Thyroid gland (tissue), 4 donors: Measurements from ENCODE around the gene SAMMSON. TPM values are rescaled to one million over a fixed set of nuclear protein-coding genes. Genes with fewer than 3 reads are reported as not detected.

ENCODE experiments used
- DNase-seq, 2 donors: peaks; one replicate each; pipeline ENCODE4 v3.0.0-alpha.2; 2019
- H3K27ac ChIP-seq, 3 donors: fragments of 200-600 bp; sonication (generic); 1 replicate in 2 of 3; 2 replicates in 1 of 3; pipeline ENCODE4 v1.5.1; 2016 to 2019; ENCODE audit warnings: mild to moderate bottlenecking in 1 of 3, moderate library complexity in 1 of 3
- H3K27me3 ChIP-seq: fragments of 200-600 bp; sonication (generic); one replicate; pipeline ENCODE4 v1.5.1; 2019
- H3K36me3 ChIP-seq, 2 donors: fragments of 200-600 bp; sonication (generic); one replicate each; pipeline ENCODE4 v1.5.1; 2016 to 2019
- H3K4me1 ChIP-seq, 2 donors: fragments of 200-600 bp; sonication (generic); one replicate each; pipeline ENCODE4 v1.5.1; 2017 to 2019
- H3K4me3 ChIP-seq, 3 donors: fragments of 200-600 bp; sonication (generic); replicated peaks in 1 of 3; 1 replicate in 2 of 3; 2 replicates in 1 of 3; pipeline ENCODE4 v1.5.1; 2016; ENCODE audit warnings: mild to moderate bottlenecking in 1 of 3
- H3K9me3 ChIP-seq: fragments of 200-600 bp; sonication (generic); one replicate; pipeline ENCODE4 v1.5.1; 2017
- POLR2A ChIP-seq, 2 donors: fragments of 450-650 bp; IDR thresholded peaks; one replicate each; pipeline ENCODE4 v1.6.1; 2017; ENCODE audit warnings: antibody characterized with exemption in 2 of 2, mild to moderate bottlenecking in 2 of 2, moderate library complexity in 1 of 2
- WGBS, 2 donors: methylation state at CpG; one replicate each; pipeline ENCODE4 v1.1.5; 2017; 5-methylcytosine and 5-hydroxymethylcytosine counted together
- intact Hi-C: fragments of 100-400 bp; cut with DNase I; formaldehyde crosslinking; loops from one replicate; pipeline ENCODE4 v1.15.1; 2023
- total RNA-seq, 4 donors: library from RNA; depleted of rRNA; stranded (reverse); fragments of >200 nt; gene quantifications; one replicate each; pipeline ENCODE4 v1.2.3, GENCODE V29; 2016
- TF ChIP-seq, protein P1 (sequence below), 6 experiments: fragments of 200-600 bp in 3 of 6; fragments of 450-650 bp in 3 of 6; sonication (generic) in 3 of 6; IDR thresholded peaks; one replicate each; pipeline ENCODE4 v1.5.1; 2016 to 2019; ENCODE audit warnings: antibody characterized with exemption in 6 of 6, mild to moderate bottlenecking in 2 of 6, inconsistent platforms in 1 of 6, moderate library complexity in 1 of 6

The SAMMSON gene
- total RNA-seq, 4 donors from 2014 or later = 0.27 to 0.75 (median 0.63) TPM

DNA sequence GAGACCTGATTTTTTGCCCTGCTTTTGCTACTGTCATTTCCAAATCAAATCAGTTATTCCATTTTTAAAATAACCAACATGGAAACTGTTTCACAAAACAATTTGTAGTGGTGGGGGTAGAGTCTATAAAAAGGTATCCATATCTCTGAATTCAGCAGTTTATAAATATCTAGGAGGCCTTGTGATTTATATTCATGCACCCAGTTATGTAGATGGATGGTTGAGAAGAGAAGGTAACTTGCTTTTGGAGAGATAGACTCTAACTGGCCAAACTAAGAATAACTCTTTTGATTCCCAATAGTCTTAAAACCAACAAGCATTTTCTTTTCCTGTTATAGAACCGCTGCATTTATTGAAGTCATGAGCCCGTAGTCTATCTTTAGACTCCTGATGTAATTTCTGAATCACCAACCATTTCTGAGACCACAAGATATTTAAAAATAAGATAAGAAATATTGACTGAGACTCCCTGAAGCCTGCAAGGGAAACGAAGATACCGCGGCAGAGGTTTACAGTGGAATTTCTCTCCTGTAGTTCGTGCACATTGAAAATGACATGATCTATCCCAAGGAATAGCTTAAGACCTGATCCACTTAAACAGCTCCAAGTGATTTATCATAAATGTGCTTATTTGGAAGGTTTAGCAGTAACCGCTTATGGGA is 68.5 kb downstream of the SAMMSON start:
- TF ChIP-seq POLR2A (IDR thresholded peaks at IDR 0.05) = no peak
- TF ChIP-seq, protein P1, sequence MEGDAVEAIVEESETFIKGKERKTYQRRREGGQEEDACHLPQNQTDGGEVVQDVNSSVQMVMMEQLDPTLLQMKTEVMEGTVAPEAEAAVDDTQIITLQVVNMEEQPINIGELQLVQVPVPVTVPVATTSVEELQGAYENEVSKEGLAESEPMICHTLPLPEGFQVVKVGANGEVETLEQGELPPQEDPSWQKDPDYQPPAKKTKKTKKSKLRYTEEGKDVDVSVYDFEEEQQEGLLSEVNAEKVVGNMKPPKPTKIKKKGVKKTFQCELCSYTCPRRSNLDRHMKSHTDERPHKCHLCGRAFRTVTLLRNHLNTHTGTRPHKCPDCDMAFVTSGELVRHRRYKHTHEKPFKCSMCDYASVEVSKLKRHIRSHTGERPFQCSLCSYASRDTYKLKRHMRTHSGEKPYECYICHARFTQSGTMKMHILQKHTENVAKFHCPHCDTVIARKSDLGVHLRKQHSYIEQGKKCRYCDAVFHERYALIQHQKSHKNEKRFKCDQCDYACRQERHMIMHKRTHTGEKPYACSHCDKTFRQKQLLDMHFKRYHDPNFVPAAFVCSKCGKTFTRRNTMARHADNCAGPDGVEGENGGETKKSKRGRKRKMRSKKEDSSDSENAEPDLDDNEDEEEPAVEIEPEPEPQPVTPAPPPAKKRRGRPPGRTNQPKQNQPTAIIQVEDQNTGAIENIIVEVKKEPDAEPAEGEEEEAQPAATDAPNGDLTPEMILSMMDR (IDR thresholded peaks at IDR 0.05) = no peak
- Histone ChIP-seq H3K36me3 (no peaks in the 10 kb centered on the region), H3K4me1 (peaks cover 34 to 35% of the 10 kb centered on the region in 2 donors), H3K27me3 (no peaks in the 10 kb centered on the region), H3K9me3 (no peaks in the 10 kb centered on the region), H3K27ac (no peak overlapping the region), H3K4me3 (no peak overlapping the region)
- DNase-seq = no peak
- WGBS, 2 donors = 80 to 81% methylated on average over 7 of the region's 7 CpGs
- intact Hi-C loops = no loop called here

DNA sequence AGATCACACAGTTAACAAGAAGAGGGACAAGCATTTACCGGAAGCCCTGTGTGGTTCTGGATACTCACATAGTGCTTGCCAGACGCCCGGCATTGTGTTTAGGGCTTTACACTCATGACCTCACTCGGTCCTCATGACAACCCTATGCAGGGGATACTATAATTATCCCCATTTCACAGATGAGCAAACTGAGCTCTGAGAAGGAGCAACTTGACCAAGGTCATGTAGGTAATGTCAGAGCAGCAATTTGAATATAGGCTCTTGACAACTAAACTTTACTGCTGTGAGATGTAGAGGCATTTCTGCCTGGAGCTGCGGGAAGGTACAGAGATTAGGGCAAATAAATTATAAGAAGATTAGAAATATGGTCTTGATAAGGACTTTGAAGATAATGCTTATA is 70.0 kb downstream of the SAMMSON start:
- no peak for DNase-seq
- TF ChIP-seq, protein P1 (IDR thresholded peaks at IDR 0.05) = no peak
- no peak for TF ChIP-seq POLR2A (IDR thresholded peaks at IDR 0.05)
- no peaks in the 10 kb centered on the region for H3K9me3 ChIP-seq
- intact Hi-C loops = no loop called here
- H3K27me3 ChIP-seq = no peaks in the 10 kb centered on the region
- H3K4me3 ChIP-seq = no peak overlapping the region
- H3K4me1 ChIP-seq = peaks cover 48 to 50% of the 10 kb centered on the region in 2 donors
- no peak overlapping the region for H3K27ac ChIP-seq
- WGBS, 2 donors = 88% methylated on average over 5 of the region's 5 CpGs
- H3K36me3 ChIP-seq = no peaks in the 10 kb centered on the region

GRCh38 chr3:70071138-70071537 is 71.6 kb downstream of the SAMMSON start:
- no peaks in the 10 kb centered on the region for H3K36me3 ChIP-seq
- no peak for TF ChIP-seq POLR2A (IDR thresholded peaks at IDR 0.05)
- TF ChIP-seq, protein P1 (IDR thresholded peaks at IDR 0.05) = no peak
- DNase-seq = no peak
- peak overlapping the region; percentile 89 to 94 (median 89) for H3K27ac ChIP-seq
- H3K9me3 ChIP-seq = no peaks in the 10 kb centered on the region
- 65 to 76% methylated on average over 4 of the region's 4 CpGs for WGBS, 2 donors
- no peak overlapping the region for H3K4me3 ChIP-seq
- H3K4me1 ChIP-seq = peaks cover 62 to 64% of the 10 kb centered on the region in 2 donors
- no peaks in the 10 kb centered on the region for H3K27me3 ChIP-seq
- intact Hi-C loops = no loop called here

DNA sequence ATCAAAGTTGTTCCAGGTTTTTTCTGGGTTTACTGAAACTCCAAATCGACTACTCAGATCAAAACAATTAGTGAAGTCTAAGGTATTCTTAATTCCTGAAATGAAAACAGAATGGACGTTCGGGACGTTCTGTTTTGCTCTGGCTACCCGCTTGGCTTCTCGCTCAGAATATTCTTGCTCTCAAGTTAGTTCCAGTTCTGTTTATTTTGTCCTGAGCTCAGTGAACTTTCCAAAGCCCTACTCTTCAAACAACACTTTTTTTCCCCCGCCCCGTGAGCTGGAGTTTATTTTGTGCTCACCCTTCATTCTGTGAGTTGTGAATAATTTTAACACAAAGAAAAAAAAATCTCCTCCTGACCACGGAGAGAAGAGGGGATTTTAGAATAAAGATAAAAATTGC is 72.6 kb downstream of the SAMMSON start:
- Histone ChIP-seq H3K4me1 (peaks cover 68 to 69% of the 10 kb centered on the region in 2 donors), H3K4me3 (no peak overlapping the region), H3K36me3 (no peaks in the 10 kb centered on the region), H3K9me3 (no peaks in the 10 kb centered on the region), H3K27me3 (no peaks in the 10 kb centered on the region), H3K27ac (peak overlapping the region; percentile 89 to 94 (median 89))
- DNase-seq = peak; percentile 87 to 88
- intact Hi-C loops = no loop called here
- WGBS, 2 donors = 7 to 9% methylated on average over 9 of the region's 9 CpGs
- TF ChIP-seq POLR2A (IDR thresholded peaks at IDR 0.05) = peak in 1 of 2 donors; percentile 61
- TF ChIP-seq, protein P1 (IDR thresholded peaks at IDR 0.05) = no peak

DNA sequence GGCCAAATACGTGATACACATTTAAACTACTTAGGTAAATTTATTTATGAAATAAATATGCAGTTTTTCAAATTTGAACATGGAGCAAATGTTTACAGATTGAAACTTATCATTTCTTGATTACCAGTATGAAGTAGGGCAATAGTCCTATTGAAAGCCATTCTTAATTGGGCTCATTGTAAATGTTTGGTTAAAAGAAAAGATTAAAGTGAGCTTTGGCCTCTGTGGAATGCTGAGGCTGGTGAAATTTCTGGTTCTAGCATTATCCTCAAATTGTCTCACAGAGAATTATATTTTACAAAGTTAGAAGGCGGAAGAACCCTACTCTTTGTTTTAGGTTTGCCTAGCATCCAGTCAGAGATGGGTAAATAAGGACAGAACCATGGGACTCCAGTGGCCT is 73.2 kb downstream of the SAMMSON start:
- TF ChIP-seq, protein P1 (IDR thresholded peaks at IDR 0.05) = no peak
- TF ChIP-seq POLR2A (IDR thresholded peaks at IDR 0.05) = no peak
- intact Hi-C loops = no loop called here
- no peaks in the 10 kb centered on the region for H3K36me3 ChIP-seq
- H3K4me3 ChIP-seq = no peak overlapping the region
- no peaks in the 10 kb centered on the region for H3K27me3 ChIP-seq
- no peaks in the 10 kb centered on the region for H3K9me3 ChIP-seq
- H3K27ac ChIP-seq = peak overlapping the region; percentile 89 to 94 (median 89)
- 62 to 75% methylated on average over 2 of the region's 2 CpGs for WGBS, 2 donors
- DNase-seq = no peak
- peaks cover 64 to 65% of the 10 kb centered on the region in 2 donors for H3K4me1 ChIP-seq
